Measurements from ENCODE around the gene PTPRU. TPM values are rescaled to one million over a fixed set of nuclear protein-coding genes. Genes with fewer than 3 reads are reported as not detected.

The PTPRU gene
- total RNA-seq, 1 donor from 2014 or later: 15.3 TPM

- H3K27me3 ChIP-seq (ENCODE audit: low read depth): peaks cover 8% of the 10 kb centered on the region
- H3K4me3 ChIP-seq: peak overlapping the region; percentile 77
- peak; percentile 47 for DNase-seq
- H3K27ac ChIP-seq (replicated peaks): peak overlapping the region; percentile 75
- H3K36me3 ChIP-seq: no peaks in the 10 kb centered on the region
- peaks cover 24% of the 10 kb centered on the region for H3K4me1 ChIP-seq
- no peak for TF ChIP-seq CTCF (IDR thresholded peaks at IDR 0.05; ENCODE audit: borderline replicate concordance)
- intact Hi-C loops (cut with micrococcal nuclease): no loop called here
- H3K9me3 ChIP-seq (replicated peaks): no peaks in the 10 kb centered on the region
Measured at GRCh38 chr1:29237129-29237821, 953 bp downstream of the PTPRU start.

GRCh38 chr1:29237852-29238619, 1.7 kb downstream of the PTPRU start:
- no peak for TF ChIP-seq CTCF (IDR thresholded peaks at IDR 0.05; ENCODE audit: borderline replicate concordance)
- Histone ChIP-seq H3K4me1 (peaks cover 24% of the 10 kb centered on the region), H3K9me3 (replicated peaks) (no peaks in the 10 kb centered on the region), H3K27me3 (ENCODE audit: low read depth) (peaks cover 8% of the 10 kb centered on the region), H3K36me3 (no peaks in the 10 kb centered on the region), H3K4me3 (peak overlapping the region; percentile 77), H3K27ac (replicated peaks) (peak overlapping the region; percentile 75)
- intact Hi-C loops (cut with micrococcal nuclease): no loop called here
- DNase-seq: peak; percentile 58

GRCh38 chr1:29238620-29239002, 2.3 kb downstream of the PTPRU start:
- H3K27me3 ChIP-seq (ENCODE audit: low read depth): peaks cover 8% of the 10 kb centered on the region
- DNase-seq: no peak
- peaks cover 24% of the 10 kb centered on the region for H3K4me1 ChIP-seq
- no peak for TF ChIP-seq CTCF (IDR thresholded peaks at IDR 0.05; ENCODE audit: borderline replicate concordance)
- no peaks in the 10 kb centered on the region for H3K9me3 ChIP-seq (replicated peaks)
- intact Hi-C loops (cut with micrococcal nuclease): no loop called here
- H3K36me3 ChIP-seq: no peaks in the 10 kb centered on the region
- H3K27ac ChIP-seq (replicated peaks): peak overlapping the region; percentile 75
- peak overlapping the region; percentile 77 for H3K4me3 ChIP-seq

- H3K9me3 ChIP-seq (replicated peaks): no peaks in the 10 kb centered on the region
- peaks cover 24% of the 10 kb centered on the region for H3K4me1 ChIP-seq
- H3K4me3 ChIP-seq: no peak overlapping the region
- H3K36me3 ChIP-seq: no peaks in the 10 kb centered on the region
- peaks cover 8% of the 10 kb centered on the region for H3K27me3 ChIP-seq (ENCODE audit: low read depth)
- no peak overlapping the region for H3K27ac ChIP-seq (replicated peaks)
- intact Hi-C loops (cut with micrococcal nuclease): no loop called here
- no peak for DNase-seq
- no peak for TF ChIP-seq CTCF (IDR thresholded peaks at IDR 0.05; ENCODE audit: borderline replicate concordance)
Measured at GRCh38 chr1:29239142-29239541, 2.8 kb downstream of the PTPRU start.

GRCh38 chr1:29240400-29240837, 4.1 kb downstream of the PTPRU start:
- DNase-seq: no peak
- intact Hi-C loops (cut with micrococcal nuclease): loop anchor here (10.0 kb wide), 1 partner anchor 1464 kb away; no protein-coding TSS in a partner anchor
- TF ChIP-seq CTCF (IDR thresholded peaks at IDR 0.05; ENCODE audit: borderline replicate concordance): no peak

More at GRCh38 chr1:29240400-29240837, 4.1 kb downstream of the PTPRU start:
- H3K27me3 ChIP-seq (ENCODE audit: low read depth): peaks cover 8% of the 10 kb centered on the region
- H3K4me1 ChIP-seq: peaks cover 24% of the 10 kb centered on the region
- no peaks in the 10 kb centered on the region for H3K9me3 ChIP-seq (replicated peaks)
- no peak overlapping the region for H3K27ac ChIP-seq (replicated peaks)
- H3K36me3 ChIP-seq: no peaks in the 10 kb centered on the region
- H3K4me3 ChIP-seq: no peak overlapping the region
